HG03097 (cell line): ENCODE measurements around the gene TSSK3.
"Not testable (repeated sequence)": the region's sequence is repeated elsewhere in the genome, so short reads cannot be mapped to it uniquely, and the experiment has no call there.

Experiments used
- ATAC-seq: cut with Tn5 transposase; IDR thresholded peaks from one replicate; pipeline ENCODE4 v1.9.1; 2021; ENCODE audit not compliant: unreplicated experiment, low FRiP score

TSSK3 gene

DNA sequence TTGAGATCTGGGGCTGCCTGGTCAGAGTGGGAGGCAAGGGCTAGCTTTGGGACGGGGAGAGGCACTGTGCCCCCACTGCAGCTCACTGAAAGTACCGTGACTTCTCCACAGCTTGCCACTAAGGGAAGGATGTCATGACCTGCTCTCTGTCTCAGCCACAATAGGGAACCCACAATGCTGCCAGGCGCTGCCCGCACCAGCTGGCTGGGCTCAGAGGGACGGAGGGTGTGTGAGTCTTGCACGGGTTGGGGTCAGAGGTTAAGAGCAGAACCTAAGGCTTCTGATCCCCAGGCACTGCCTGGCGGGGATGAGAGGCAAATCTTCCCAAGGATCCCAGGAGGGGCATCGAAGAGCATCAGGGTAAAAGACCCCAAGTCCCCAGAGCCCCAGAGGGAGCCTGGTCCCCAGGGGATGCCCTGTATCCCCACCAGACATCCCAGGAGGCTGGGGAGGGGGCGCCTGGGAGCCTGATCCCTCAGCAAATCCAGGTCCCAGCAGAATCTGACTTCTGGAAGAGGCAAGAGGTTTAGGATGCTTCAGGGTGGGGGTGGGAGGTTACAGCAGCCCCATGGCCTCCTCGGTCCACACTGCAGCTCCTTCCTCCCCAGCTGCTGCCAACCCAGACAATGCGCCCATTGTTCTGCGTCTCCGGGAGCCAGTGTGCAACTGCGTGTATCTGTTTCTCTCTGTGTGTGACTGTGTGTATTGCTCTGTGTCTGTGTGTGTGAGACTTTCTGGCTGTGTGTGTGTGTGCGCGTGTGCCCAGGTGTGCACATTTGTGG is 24.3 kb upstream of the TSSK3 start:
- ATAC-seq, result peak; percentile 28

GRCh38 chr1:32338637-32339145 is 23.6 kb upstream of the TSSK3 start:
- ATAC-seq, result no peak

GRCh38 chr1:32339363-32339978 is 22.9 kb upstream of the TSSK3 start:
- ATAC-seq, result no peak

DNA sequence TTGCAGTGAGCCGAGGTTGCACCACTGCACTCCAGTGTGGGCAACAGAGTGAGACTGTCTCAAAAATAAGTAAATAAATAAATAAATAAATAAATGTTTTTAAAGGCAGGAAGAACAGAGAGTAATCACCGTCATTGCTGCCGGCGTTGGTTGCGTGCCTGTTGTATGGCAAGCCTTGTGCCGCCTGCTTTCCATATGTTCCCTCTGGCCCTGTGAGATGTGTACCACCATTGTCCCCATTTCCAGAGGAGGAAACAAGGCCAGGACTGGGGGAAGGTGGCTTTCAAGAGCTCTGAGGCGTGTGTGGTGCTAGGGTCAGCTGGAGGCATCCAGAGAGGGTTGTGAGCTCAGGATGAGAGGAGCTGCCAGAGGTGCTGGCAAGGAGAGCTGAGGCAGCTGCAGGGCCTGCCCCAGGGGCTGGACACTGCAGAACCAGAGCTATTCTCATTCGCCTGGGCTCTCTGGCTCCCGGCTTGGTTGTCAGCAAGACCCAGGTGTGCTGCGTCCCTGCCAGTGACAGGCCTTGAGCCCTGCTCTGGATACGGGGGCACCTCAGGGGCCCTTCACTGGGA is 21.1 kb upstream of the TSSK3 start:
- ATAC-seq, result no peak

- no peak for ATAC-seq
Observed at GRCh38 chr1:32341971-32342370, 20.4 kb upstream of the TSSK3 start.

DNA sequence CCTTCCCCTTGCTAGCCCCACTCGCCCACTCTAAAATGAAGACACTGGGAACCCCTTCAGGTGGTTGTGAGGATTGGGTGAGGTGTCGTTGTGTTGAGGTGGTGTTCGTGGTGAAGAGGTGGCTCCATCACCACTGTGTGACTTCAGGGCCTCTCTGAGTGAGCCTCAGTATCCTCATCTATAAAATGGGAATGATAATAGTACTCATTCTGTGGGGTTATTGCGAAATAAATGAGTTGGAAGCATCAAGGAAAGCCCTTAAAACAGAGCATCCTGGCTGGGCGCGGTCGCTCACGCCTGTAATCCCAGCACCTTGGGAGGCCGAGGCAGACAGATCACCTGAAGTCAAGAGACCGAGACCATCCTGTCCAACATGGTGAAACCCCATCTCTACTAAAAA is 19.6 kb upstream of the TSSK3 start:
- no peak for ATAC-seq

DNA sequence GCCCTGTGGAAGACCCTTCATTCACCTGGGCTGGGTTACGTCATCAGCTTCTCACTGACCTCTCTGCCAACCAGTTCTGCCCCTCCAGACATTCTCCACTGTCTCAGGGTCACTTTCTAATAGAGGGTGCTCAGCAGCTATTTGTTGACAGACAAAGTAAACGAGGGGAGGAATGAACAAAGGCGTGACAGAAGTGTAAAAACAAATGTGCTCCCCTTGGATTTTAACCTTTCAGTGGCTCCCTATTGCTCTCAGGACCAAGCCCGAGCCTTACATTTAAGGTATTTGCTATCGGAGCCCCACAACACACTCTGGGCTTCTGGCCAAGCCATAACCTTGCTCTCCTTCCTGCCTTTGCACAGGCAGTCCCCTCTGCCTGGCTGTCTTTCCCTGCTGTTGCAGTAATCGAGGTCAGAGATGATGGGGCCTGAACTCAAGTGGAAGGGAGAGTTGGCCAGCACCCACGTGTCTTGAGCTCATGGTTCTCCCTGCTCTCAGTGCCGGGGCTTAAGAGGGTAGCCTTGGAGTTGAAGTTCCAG is 17.0 kb upstream of the TSSK3 start:
- ATAC-seq, result no peak

GRCh38 chr1:32346532-32347157 is 15.7 kb upstream of the TSSK3 start:
- no peak for ATAC-seq

- ATAC-seq, result no peak
Observed at GRCh38 chr1:32349211-32349708, 13.1 kb upstream of the TSSK3 start.

- peak; percentile 36 for ATAC-seq
Observed at GRCh38 chr1:32350785-32351398, 11.4 kb upstream of the TSSK3 start.

GRCh38 chr1:32351399-32352238 is 10.7 kb upstream of the TSSK3 start:
- peak; percentile 73 for ATAC-seq

- no peak for ATAC-seq
Observed at GRCh38 chr1:32352239-32352745, 10.0 kb upstream of the TSSK3 start.

DNA sequence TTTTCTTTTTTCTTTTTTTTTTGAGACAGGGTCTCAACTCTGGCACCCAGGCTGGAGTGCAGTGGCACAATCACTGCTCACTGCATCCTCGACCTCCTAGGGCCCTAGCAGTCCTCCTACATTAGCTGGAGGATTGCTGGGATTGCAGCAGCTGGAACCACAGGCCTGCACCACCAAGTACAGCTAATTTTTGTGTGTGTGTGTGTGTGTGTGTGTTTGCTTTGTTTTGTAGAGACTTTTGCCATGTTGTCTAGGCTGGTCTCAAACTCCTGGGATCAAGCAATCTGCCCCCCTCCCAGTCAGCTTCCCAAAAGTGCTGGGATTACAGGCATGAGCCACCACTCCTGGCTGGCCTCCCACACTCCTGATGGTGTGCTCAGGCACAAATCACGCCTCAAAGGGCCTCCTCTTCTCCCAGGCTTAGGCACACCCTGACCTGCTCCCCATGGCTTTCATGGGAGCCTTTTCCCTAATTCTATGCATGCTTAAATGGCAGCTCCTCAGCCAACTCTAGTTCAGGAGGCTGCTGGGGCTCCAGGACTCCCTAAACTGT is 9.4 kb upstream of the TSSK3 start:
- no peak for ATAC-seq

- no peak for ATAC-seq
Observed at GRCh38 chr1:32353431-32353830, 8.9 kb upstream of the TSSK3 start.

DNA sequence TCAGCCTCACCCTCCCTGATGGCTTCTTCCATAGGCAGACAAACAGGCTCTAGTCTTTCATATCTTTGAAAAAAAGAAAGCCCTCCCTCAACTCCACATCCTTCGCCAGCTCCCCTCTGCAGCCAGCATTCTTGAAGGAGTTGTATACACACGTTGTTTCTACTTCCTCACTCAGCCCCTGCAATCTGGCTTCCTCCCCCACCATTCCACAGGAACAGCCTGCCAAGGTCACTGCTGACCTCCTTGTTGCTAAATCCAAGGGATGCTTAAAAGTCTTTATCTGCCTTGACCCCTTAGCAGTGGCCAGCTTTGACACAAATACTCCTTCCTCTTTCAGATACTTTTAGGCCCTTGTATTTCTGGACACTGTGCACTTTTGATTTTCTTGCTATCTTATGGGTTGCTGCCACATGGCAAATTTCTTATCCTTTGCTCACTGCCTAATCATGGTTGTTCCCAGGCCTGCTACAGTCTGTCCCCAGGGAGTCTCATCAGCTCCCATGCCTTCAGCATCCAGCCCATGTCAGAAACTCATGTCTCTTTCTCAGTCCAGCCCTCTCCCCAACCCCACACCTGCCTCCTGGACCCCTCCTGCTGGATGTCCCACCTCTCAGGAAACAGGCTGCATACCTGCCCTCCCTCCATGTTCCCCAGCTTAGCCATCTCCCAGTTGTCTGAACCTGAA is 8.3 kb upstream of the TSSK3 start:
- ATAC-seq, result no peak

- not testable (repeated sequence) for ATAC-seq
Observed at GRCh38 chr1:32355778-32356177, 6.6 kb upstream of the TSSK3 start.

DNA sequence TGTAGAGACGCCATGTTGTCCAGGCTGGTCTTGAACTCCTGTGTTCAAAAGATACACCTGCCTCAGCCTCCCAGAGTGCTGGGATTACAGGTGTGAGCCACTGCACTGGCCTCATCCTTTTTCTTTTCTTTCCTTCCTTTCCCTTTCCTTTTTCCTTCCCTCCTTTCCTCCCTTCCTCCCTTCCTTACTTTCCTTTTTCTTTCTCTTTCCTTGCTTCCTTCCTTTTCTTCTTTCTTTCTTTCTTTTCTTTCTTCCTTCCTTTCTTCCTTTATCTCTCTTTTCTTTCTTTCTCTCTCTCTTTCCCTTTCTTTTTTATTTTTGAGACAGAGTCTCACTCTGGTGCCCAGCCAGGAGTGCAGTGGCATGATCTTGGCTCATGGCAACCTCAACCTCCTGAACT is 5.9 kb upstream of the TSSK3 start:
- no peak for ATAC-seq

DNA sequence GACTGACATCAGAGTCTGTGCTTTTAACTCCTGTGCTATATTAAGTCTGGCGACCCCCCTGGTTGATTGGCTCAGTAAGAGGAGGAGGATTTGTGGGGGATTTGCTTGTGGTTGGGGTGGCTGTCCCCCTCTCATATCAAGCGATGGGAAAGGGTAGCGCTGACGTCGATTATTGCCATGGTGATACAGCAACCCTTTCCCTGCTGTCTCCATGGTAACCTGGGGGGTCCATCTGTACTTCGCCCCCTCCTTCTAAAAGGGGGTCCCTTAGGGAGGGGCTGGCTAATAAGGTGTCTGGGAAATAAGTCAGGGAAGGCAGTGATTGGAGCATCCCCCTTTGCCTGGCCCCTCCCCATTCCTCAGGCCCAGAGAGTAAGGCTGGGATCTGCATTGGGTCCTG is 4.7 kb upstream of the TSSK3 start:
- ATAC-seq, result no peak
